Limb (tissue), 2 donors: Measurements from ENCODE around the gene NNMT.

ENCODE experiments used
- DNase-seq, 2 donors: peaks; one replicate each; pipeline ENCODE4 v3.0.0-alpha.2; 2016; ENCODE audit errors: extremely low spot score in 2 of 2

The NNMT gene

GRCh38 chr11:114344494-114344893 is 48.3 kb downstream of the NNMT start:
- no peak for DNase-seq

DNA sequence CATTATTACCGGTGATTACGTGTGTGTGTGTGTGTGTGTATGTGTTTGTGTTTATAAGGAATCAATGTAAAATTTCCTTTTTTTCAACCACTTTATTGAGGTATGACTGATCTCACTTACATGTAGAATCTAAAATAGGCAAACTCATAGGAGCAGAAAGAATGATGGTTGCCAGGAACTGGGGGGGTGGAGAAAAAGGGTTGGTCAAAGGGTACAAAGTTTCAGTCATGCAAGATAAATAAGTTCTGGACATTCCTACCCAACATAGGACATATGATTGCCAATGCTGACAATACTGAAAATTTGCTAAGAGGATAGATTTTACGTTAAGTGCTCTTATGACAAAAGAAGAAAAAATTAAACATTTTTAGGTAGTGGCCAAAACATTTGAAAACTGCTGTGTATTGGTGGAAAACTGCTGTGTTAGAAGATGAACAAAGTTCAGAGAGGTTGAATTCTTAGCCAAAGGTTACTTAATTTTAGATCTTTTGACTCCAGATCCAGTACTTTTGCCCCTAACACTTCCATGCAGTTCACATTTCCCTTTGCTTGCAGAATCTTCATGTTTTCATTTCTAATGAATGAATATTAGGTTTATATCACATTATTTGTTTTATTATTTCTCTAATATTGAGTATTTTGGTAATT is 49.5 kb downstream of the NNMT start:
- DNase-seq: no peak

GRCh38 chr11:114346709-114347141 is 50.5 kb downstream of the NNMT start:
- no peak for DNase-seq

DNA sequence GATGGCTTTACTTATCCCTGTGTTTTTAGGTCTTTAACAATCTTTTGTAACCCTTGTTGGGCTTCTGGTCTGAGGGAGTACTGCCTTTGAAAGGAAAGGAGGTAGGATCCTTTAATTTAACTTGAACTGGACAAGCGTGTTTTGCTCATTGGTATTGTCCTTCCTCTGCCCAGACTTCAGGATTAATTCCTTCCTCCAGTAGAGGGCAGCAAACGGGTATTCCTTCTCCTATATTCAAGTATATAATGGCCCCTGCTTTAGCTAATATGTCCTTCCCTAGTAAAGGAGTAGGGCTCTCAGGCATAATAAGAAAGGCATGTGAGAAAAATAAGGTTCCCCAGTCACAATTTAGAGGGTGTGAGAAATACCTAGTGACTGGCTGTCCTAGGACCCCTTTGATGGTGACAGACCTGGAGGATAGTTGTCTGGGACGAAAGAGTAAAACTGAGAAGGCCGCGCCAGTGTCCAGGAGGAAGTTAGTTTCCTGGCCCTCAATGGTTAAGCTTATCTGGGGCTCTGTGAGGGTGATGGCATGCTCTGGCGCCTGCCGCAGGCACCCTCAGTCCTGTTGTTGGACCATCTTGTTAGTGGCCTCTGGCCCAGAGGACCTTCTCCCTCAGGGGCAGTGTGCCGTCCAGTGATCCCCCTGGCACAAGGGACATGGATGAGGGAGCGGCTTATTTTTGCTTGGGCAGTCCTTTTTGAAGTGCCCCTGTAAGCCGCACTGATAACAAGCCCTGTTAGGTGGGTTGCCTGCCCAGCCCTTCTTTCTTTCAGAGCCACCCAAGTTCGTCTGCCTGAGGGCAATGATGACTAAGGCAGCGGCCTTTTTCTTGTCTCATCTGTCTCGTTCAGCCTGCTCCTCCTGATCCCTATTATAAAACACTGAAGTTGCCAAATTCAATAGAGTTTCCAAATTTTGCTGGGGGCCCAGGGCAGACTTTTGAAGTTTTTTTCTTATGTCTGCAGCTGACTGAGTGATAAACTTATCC is 52.3 kb downstream of the NNMT start:
- peak in 1 of 2 donors; percentile 49 for DNase-seq

DNA sequence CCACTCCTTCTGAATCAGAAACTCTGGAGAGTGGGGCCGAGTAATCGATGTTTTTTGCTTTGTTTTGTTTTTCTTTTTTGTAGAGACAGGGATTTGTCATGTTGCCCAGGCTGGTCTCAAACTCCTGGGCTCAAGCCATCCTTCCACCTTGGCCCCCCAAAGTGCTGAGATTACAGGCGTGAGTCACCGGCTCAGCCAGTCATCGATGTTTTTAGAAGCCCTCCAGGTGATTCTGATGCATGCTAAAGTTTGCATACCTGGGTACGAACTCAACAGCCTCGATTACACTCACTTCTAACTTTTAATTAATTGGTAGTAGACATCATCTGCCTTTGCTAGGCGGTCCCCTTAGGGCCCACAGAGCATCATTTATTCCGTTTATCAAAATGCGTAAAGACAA is 53.8 kb downstream of the NNMT start:
- no peak for DNase-seq

- DNase-seq: no peak
These were observed 57.2 kb downstream of the NNMT start for GRCh38 chr11:114353443-114353842.

GRCh38 chr11:114354076-114354475 is 57.9 kb downstream of the NNMT start:
- peak in 1 of 2 donors; percentile 14 for DNase-seq

DNA sequence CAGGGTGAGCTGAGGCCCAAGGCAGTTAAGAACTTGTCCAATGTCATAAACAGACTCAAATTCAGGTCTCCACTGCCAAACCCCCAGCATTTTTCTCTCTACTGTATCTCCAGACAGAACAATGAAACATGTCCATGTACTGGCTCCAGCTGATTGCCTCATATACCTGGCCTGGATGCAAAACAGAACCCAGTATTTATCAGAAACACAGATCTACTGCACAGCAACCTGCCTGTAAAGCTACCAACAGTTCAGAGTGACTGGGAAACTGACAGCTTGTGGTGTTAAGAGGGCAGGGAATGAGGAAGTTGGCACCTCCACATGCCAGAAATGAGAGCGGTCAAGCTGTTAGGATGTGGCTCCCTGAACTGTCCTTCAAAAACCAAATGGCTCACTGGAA is 62.5 kb downstream of the NNMT start:
- no peak for DNase-seq

GRCh38 chr11:114359342-114359741 is 63.1 kb downstream of the NNMT start:
- DNase-seq: no peak

DNA sequence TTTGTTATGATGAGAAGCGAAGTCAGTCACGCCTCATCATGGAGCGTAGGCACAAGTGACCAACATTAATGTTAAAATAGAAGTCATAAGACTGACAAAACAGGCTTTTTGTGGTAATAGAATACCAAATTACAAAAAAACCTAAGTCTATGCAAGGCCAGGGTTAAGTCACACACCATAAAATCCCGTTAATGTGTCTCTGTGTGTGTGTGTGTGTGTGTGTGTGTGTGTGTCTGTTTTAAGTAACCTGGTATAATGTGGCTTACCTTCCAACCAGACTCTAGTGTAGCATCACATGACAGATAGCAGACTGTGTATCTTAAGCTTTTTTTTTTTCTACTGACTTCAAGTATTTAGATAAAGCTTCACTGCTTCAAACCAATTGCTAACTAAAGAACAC is 66.1 kb downstream of the NNMT start:
- DNase-seq: no peak

DNA sequence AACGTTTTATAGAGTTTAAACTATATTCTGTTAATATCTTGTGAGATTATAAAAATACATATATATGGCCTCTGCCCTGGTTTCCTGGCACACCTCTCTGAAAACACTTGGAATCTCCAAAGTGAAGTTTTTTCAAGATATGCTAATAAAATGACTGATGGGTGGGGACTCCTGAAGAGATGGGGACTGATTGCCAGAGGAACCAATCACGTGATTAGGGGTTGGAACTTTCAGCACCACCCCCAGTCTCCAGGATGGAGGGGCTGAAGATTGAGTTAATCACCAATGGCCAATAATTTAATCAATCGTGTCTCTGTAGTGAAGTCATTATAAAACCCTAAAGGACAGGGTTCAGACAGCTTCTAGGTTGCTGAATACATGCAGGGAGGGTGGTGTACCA is 66.8 kb downstream of the NNMT start:
- DNase-seq: no peak
